Measurements from ENCODE around the gene SEMA4A. TPM values are rescaled to one million over a fixed set of nuclear protein-coding genes. Genes with fewer than 3 reads are reported as not detected.
A peak's percentile ranks its signal among the peaks of the same experiment; 100 is the strongest.

Gene SEMA4A
- total and polyA plus RNA-seq, 2 donors, result 6.4 to 14.8 TPM

- WGBS, result 54% methylated on average over 7 of the region's 7 CpGs
- Histone ChIP-seq H3K4me3 (ENCODE audit: low read length in 2 of 2) (no peak overlapping the region), H3K4me1 (ENCODE audit: control insufficient read depth in 2 of 2, insufficient read depth in 2 of 2, low read length in 2 of 2) (peaks cover 22 to 46% of the 10 kb centered on the region in 2 donors), H3K36me3 (ENCODE audit: control insufficient read depth in 2 of 2, insufficient read depth in 2 of 2, low read length in 1 of 2) (no peaks in the 10 kb centered on the region), H3K27me3 (ENCODE audit: control insufficient read depth in 2 of 2, insufficient read depth in 1 of 2, low read length in 1 of 2) (peaks cover 0 to 36% of the 10 kb centered on the region in 2 donors), H3K27ac (ENCODE audit: low read depth in 1 of 2, low read length in 1 of 2) (peak overlapping the region; percentile 71 to 85), H3K9me3 (ENCODE audit: control insufficient read depth in 2 of 2, insufficient read depth in 1 of 2, low read length in 1 of 2) (peaks cover 0 to 3% of the 10 kb centered on the region in 2 donors)
- peak in 5 of 9 donors; percentile 54 to 76 (median 67) for DNase-seq (ENCODE audit: low read depth in 6 of 9, low spot score in 9 of 9)
Measured at GRCh38 chr1:156129687-156130577, 23.5 kb upstream of the SEMA4A start.

GRCh38 chr1:156130578-156130942 is 22.8 kb upstream of the SEMA4A start:
- Histone ChIP-seq H3K27me3 (ENCODE audit: control insufficient read depth in 2 of 2, insufficient read depth in 1 of 2, low read length in 1 of 2) (peaks cover 0 to 36% of the 10 kb centered on the region in 2 donors), H3K36me3 (ENCODE audit: control insufficient read depth in 2 of 2, insufficient read depth in 2 of 2, low read length in 1 of 2) (no peaks in the 10 kb centered on the region), H3K4me3 (ENCODE audit: low read length in 2 of 2) (no peak overlapping the region), H3K27ac (ENCODE audit: low read depth in 1 of 2, low read length in 1 of 2) (no peak overlapping the region), H3K9me3 (ENCODE audit: control insufficient read depth in 2 of 2, insufficient read depth in 1 of 2, low read length in 1 of 2) (peaks cover 0 to 3% of the 10 kb centered on the region in 2 donors), H3K4me1 (ENCODE audit: control insufficient read depth in 2 of 2, insufficient read depth in 2 of 2, low read length in 2 of 2) (peaks cover 22 to 44% of the 10 kb centered on the region in 2 donors)
- no peak for DNase-seq (ENCODE audit: low read depth in 6 of 9, low spot score in 9 of 9)
- 84% methylated on average over 6 of the region's 6 CpGs for WGBS

- Histone ChIP-seq H3K9me3 (ENCODE audit: control insufficient read depth in 2 of 2, insufficient read depth in 1 of 2, low read length in 1 of 2) (peaks cover 0 to 3% of the 10 kb centered on the region in 2 donors), H3K27me3 (ENCODE audit: control insufficient read depth in 2 of 2, insufficient read depth in 1 of 2, low read length in 1 of 2) (peaks cover 0 to 19% of the 10 kb centered on the region in 2 donors), H3K4me1 (ENCODE audit: control insufficient read depth in 2 of 2, insufficient read depth in 2 of 2, low read length in 2 of 2) (peaks cover 0 to 4% of the 10 kb centered on the region in 2 donors), H3K36me3 (ENCODE audit: control insufficient read depth in 2 of 2, insufficient read depth in 2 of 2, low read length in 1 of 2) (peaks cover 0 to 9% of the 10 kb centered on the region in 2 donors), H3K27ac (ENCODE audit: low read depth in 1 of 2, low read length in 1 of 2) (no peak overlapping the region), H3K4me3 (ENCODE audit: low read length in 2 of 2) (no peak overlapping the region)
- 88% methylated on average over 18 of the region's 18 CpGs for WGBS
- DNase-seq (ENCODE audit: low read depth in 6 of 9, low spot score in 9 of 9), result no peak
Measured at GRCh38 chr1:156134716-156135435, 18.5 kb upstream of the SEMA4A start.

GRCh38 chr1:156135930-156136871 is 17.2 kb upstream of the SEMA4A start:
- Histone ChIP-seq H3K27me3 (ENCODE audit: control insufficient read depth in 2 of 2, insufficient read depth in 1 of 2, low read length in 1 of 2) (peaks cover 0 to 18% of the 10 kb centered on the region in 2 donors), H3K9me3 (ENCODE audit: control insufficient read depth in 2 of 2, insufficient read depth in 1 of 2, low read length in 1 of 2) (no peaks in the 10 kb centered on the region), H3K4me1 (ENCODE audit: control insufficient read depth in 2 of 2, insufficient read depth in 2 of 2, low read length in 2 of 2) (no peaks in the 10 kb centered on the region), H3K4me3 (ENCODE audit: low read length in 2 of 2) (no peak overlapping the region), H3K36me3 (ENCODE audit: control insufficient read depth in 2 of 2, insufficient read depth in 2 of 2, low read length in 1 of 2) (peaks cover 0 to 9% of the 10 kb centered on the region in 2 donors), H3K27ac (ENCODE audit: low read depth in 1 of 2, low read length in 1 of 2) (no peak overlapping the region)
- 98% methylated on average over 34 of the region's 34 CpGs for WGBS
- DNase-seq (ENCODE audit: low read depth in 6 of 9, low spot score in 9 of 9), result no peak

- no peak overlapping the region for H3K27ac ChIP-seq (ENCODE audit: low read depth in 1 of 2, low read length in 1 of 2)
- H3K4me1 ChIP-seq (ENCODE audit: control insufficient read depth in 2 of 2, insufficient read depth in 2 of 2, low read length in 2 of 2), result no peaks in the 10 kb centered on the region
- WGBS, result 93% methylated on average over 12 of the region's 12 CpGs
- no peaks in the 10 kb centered on the region for H3K9me3 ChIP-seq (ENCODE audit: control insufficient read depth in 2 of 2, insufficient read depth in 1 of 2, low read length in 1 of 2)
- H3K27me3 ChIP-seq (ENCODE audit: control insufficient read depth in 2 of 2, insufficient read depth in 1 of 2, low read length in 1 of 2), result peaks cover 0 to 18% of the 10 kb centered on the region in 2 donors
- H3K4me3 ChIP-seq (ENCODE audit: low read length in 2 of 2), result no peak overlapping the region
- DNase-seq (ENCODE audit: low read depth in 6 of 9, low spot score in 9 of 9), result no peak
- peaks cover 0 to 9% of the 10 kb centered on the region in 2 donors for H3K36me3 ChIP-seq (ENCODE audit: control insufficient read depth in 2 of 2, insufficient read depth in 2 of 2, low read length in 1 of 2)
Measured at GRCh38 chr1:156136970-156137483, 16.4 kb upstream of the SEMA4A start.

- H3K4me3 ChIP-seq (ENCODE audit: low read length in 2 of 2), result no peak overlapping the region
- H3K27me3 ChIP-seq (ENCODE audit: control insufficient read depth in 2 of 2, insufficient read depth in 1 of 2, low read length in 1 of 2), result peaks cover 0 to 18% of the 10 kb centered on the region in 2 donors
- no peaks in the 10 kb centered on the region for H3K4me1 ChIP-seq (ENCODE audit: control insufficient read depth in 2 of 2, insufficient read depth in 2 of 2, low read length in 2 of 2)
- WGBS, result 98% methylated on average over 22 of the region's 22 CpGs
- H3K36me3 ChIP-seq (ENCODE audit: control insufficient read depth in 2 of 2, insufficient read depth in 2 of 2, low read length in 1 of 2), result peaks cover 0 to 9% of the 10 kb centered on the region in 2 donors
- DNase-seq (ENCODE audit: low read depth in 6 of 9, low spot score in 9 of 9), result no peak
- H3K27ac ChIP-seq (ENCODE audit: low read depth in 1 of 2, low read length in 1 of 2), result no peak overlapping the region
- no peaks in the 10 kb centered on the region for H3K9me3 ChIP-seq (ENCODE audit: control insufficient read depth in 2 of 2, insufficient read depth in 1 of 2, low read length in 1 of 2)
Measured at GRCh38 chr1:156138458-156138867, 14.9 kb upstream of the SEMA4A start.

- Histone ChIP-seq H3K9me3 (ENCODE audit: control insufficient read depth in 2 of 2, insufficient read depth in 1 of 2, low read length in 1 of 2) (no peaks in the 10 kb centered on the region), H3K4me3 (ENCODE audit: low read length in 2 of 2) (no peak overlapping the region), H3K4me1 (ENCODE audit: control insufficient read depth in 2 of 2, insufficient read depth in 2 of 2, low read length in 2 of 2) (peaks cover under 1% of the 10 kb centered on the region in 2 donors), H3K36me3 (ENCODE audit: control insufficient read depth in 2 of 2, insufficient read depth in 2 of 2, low read length in 1 of 2) (peaks cover 0 to 4% of the 10 kb centered on the region in 2 donors), H3K27ac (ENCODE audit: low read depth in 1 of 2, low read length in 1 of 2) (no peak overlapping the region), H3K27me3 (ENCODE audit: control insufficient read depth in 2 of 2, insufficient read depth in 1 of 2, low read length in 1 of 2) (peaks cover 0 to 5% of the 10 kb centered on the region in 2 donors)
- 75% methylated on average over 20 of the region's 20 CpGs for WGBS
- DNase-seq (ENCODE audit: low read depth in 6 of 9, low spot score in 9 of 9), result peak in 1 of 9 donors; percentile 48
Measured at GRCh38 chr1:156140879-156141707, 12.3 kb upstream of the SEMA4A start.
